ENCODE measurements around the gene SMAD6.

Gene SMAD6

GRCh38 chr15:66778716-66779115, 76.7 kb downstream of the SMAD6 start:
- no peak overlapping the region for H3K4me3 ChIP-seq (ENCODE audit: low read depth, low read length)
- DNase-seq (ENCODE audit: low read depth), result no peak
- TF ChIP-seq, protein P1, sequence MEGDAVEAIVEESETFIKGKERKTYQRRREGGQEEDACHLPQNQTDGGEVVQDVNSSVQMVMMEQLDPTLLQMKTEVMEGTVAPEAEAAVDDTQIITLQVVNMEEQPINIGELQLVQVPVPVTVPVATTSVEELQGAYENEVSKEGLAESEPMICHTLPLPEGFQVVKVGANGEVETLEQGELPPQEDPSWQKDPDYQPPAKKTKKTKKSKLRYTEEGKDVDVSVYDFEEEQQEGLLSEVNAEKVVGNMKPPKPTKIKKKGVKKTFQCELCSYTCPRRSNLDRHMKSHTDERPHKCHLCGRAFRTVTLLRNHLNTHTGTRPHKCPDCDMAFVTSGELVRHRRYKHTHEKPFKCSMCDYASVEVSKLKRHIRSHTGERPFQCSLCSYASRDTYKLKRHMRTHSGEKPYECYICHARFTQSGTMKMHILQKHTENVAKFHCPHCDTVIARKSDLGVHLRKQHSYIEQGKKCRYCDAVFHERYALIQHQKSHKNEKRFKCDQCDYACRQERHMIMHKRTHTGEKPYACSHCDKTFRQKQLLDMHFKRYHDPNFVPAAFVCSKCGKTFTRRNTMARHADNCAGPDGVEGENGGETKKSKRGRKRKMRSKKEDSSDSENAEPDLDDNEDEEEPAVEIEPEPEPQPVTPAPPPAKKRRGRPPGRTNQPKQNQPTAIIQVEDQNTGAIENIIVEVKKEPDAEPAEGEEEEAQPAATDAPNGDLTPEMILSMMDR (IDR thresholded peaks at IDR 0.05; ENCODE audit: low read depth, low read length), result no peak
- TF ChIP-seq POLR2A (IDR thresholded peaks at IDR 0.05; ENCODE audit: extremely low read depth, insufficient read length) (no peak), MYC (IDR thresholded peaks at IDR 0.05; ENCODE audit: low read depth, low read length) (no peak), MAX (IDR thresholded peaks at IDR 0.05; ENCODE audit: low read depth, low read length) (no peak)

DNA sequence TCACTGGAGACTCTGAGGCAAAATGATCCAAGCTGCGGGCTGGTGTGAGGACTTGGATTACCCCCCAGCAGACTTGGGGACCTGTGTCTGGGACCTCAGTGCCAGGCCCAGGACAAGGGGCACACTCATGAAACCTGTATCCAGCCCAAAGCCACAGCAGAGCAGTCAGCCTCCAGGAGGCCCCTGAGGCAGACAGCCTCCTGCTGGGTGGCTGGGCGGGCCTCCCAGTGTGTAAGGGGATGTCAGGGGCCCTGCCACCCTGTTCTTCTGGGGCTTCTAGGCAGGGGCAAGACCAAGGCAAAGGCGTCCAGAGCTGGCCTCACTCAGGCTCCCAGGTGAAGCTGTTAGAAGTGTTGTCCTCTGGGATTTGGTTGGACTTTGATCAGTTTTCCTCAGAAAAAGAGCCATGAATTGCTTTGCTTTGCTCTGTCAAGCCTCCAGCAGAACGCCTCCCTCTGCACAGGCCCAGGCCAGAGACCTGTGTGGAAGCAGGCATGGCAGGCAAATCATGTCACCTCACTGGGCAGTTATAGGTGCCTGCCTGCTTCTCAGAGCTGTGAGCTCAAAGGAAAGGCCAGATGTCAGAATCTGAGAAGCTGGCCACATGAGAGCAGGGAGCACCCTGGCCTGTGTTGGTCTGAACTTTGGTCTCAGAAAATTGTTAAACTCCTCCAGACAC, 77.4 kb downstream of the SMAD6 start:
- TF ChIP-seq MYC (IDR thresholded peaks at IDR 0.05; ENCODE audit: low read depth, low read length), result no peak
- TF ChIP-seq POLR2A (IDR thresholded peaks at IDR 0.05; ENCODE audit: extremely low read depth, insufficient read length), result no peak
- TF ChIP-seq, protein P1 (IDR thresholded peaks at IDR 0.05; ENCODE audit: low read depth, low read length), result no peak
- TF ChIP-seq MAX (IDR thresholded peaks at IDR 0.05; ENCODE audit: low read depth, low read length), result no peak
- DNase-seq (ENCODE audit: low read depth), result no peak
- H3K4me3 ChIP-seq (ENCODE audit: low read depth, low read length), result no peak overlapping the region

GRCh38 chr15:66780172-66780972, 78.3 kb downstream of the SMAD6 start:
- TF ChIP-seq, protein P1 (IDR thresholded peaks at IDR 0.05; ENCODE audit: low read depth, low read length), result no peak
- TF ChIP-seq POLR2A (IDR thresholded peaks at IDR 0.05; ENCODE audit: extremely low read depth, insufficient read length) (no peak), MAX (IDR thresholded peaks at IDR 0.05; ENCODE audit: low read depth, low read length) (no peak)
- H3K4me3 ChIP-seq (ENCODE audit: low read depth, low read length), result no peak overlapping the region
- DNase-seq (ENCODE audit: low read depth), result no peak

GRCh38 chr15:66780973-66781718, 79.1 kb downstream of the SMAD6 start:
- TF ChIP-seq POLR2A (IDR thresholded peaks at IDR 0.05; ENCODE audit: extremely low read depth, insufficient read length), result no peak
- TF ChIP-seq, protein P1 (IDR thresholded peaks at IDR 0.05; ENCODE audit: low read depth, low read length), result no peak
- TF ChIP-seq MAX (IDR thresholded peaks at IDR 0.05; ENCODE audit: low read depth, low read length), result no peak
- no peak overlapping the region for H3K4me3 ChIP-seq (ENCODE audit: low read depth, low read length)
- DNase-seq (ENCODE audit: low read depth), result no peak

GRCh38 chr15:66782785-66783184, 80.7 kb downstream of the SMAD6 start:
- no peak for DNase-seq (ENCODE audit: low read depth)
- TF ChIP-seq POLR2A (IDR thresholded peaks at IDR 0.05; ENCODE audit: extremely low read depth, insufficient read length) (no peak), MAX (IDR thresholded peaks at IDR 0.05; ENCODE audit: low read depth, low read length) (no peak), MYC (IDR thresholded peaks at IDR 0.05; ENCODE audit: low read depth, low read length) (no peak)
- TF ChIP-seq, protein P1 (IDR thresholded peaks at IDR 0.05; ENCODE audit: low read depth, low read length), result no peak
- H3K4me3 ChIP-seq (ENCODE audit: low read depth, low read length), result no peak overlapping the region
